ENCODE results near the gene KRTAP12-4.
"Not testable (repeated sequence)": the region's sequence is repeated elsewhere in the genome, so short reads cannot be mapped to it uniquely, and the experiment has no call there.

KRTAP12-4 gene

DNA sequence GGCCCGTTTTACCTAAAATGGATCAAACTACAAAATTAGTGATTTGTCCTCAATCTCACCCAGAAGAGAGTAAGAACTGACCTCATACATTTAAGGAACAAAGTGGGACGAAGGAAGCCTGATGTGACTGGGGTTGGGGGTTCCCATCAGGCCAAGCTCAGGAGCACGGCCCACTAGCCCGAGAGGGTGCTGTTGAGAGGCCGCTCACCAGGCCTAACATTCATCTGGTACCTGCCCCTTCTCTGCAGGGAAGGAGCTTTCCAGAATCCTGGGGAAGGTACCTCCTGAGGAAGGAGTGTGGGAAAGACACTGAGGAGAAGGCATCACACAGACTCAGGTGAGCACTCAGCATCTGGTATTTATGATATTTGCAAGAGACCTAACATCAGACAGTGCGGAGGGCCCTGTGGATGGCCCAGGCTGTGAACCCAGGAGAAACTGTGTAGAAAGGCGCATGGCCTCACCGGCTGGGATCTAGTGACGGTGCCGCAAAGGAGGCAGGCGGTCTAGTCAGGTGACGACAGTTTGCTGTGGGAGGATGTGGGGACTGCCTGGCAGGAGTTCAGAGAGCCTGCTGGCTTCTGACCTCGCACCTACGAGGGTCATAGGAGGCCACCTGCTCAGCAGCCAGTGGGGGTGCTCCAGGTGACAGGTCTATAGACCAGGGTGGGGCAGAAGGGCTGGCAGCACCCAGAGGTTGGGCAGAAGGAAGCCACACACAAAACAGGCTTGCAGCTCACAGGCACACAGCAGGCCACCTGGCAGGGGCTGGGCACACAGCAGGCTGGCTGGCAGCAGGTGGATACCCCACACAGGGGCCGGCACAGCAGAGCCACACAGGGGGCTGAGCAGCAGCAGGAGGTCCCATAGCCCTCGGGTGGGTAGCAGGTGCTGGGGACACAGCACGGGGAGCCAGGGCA is 543 bp downstream of the KRTAP12-4 start:
- DNase-seq: peak; percentile 78 to 84

DNA sequence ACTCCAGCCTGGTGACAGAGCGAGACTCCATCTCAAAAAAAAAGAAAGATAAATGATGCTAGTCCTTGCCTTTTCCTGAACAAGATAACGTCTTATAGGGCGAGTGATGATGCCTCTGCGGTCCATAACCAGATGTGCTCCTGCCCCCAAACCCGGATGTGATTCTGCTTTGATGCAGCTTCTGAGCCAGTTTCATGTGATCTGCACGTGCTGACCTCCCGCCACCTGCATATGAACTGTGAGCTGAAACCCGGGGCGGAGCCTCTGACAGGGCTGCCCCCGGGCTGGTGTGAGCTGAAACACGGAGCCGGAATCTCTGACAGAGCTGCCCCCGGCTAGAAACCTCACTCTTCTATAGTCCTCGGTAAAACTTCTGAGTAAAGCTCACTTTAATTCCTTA is 1.3 kb downstream of the KRTAP12-4 start:
- DNase-seq: peak in 1 of 2 donors; percentile 4

DNA sequence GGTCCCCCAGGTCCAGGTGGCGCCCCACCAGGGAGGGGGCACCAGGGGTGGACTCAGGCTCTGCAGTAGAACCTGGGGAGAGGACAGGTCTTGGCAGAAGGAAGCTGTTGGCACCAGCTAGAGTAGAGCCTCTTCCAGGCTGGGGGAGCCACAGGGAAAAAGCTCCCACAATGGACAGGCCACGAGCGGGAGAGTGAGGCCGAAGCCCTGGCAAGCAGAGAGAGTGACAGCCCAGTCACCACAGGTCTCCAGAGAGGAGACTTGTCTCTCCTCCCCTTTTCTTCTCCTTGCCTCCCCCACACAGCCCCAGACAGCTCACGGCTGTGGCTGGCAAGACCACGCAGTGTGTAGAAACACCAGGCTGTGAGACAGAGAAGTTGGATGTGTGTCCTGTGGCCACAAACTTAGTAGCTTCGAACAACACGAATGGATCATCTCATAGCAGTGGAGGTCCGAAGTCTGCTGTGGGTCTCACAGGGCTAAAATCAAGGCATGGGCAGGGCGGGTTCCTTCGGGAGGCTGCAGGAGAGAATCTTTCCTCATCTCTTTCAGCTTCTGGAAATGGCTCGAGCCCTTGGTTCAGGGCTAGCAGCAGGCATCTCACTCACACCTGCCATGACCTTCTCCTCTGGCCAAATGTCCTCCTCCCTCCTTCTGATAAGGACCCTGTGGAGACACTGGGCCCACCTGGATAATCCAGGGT is 3.3 kb downstream of the KRTAP12-4 start:
- no peak for DNase-seq

DNA sequence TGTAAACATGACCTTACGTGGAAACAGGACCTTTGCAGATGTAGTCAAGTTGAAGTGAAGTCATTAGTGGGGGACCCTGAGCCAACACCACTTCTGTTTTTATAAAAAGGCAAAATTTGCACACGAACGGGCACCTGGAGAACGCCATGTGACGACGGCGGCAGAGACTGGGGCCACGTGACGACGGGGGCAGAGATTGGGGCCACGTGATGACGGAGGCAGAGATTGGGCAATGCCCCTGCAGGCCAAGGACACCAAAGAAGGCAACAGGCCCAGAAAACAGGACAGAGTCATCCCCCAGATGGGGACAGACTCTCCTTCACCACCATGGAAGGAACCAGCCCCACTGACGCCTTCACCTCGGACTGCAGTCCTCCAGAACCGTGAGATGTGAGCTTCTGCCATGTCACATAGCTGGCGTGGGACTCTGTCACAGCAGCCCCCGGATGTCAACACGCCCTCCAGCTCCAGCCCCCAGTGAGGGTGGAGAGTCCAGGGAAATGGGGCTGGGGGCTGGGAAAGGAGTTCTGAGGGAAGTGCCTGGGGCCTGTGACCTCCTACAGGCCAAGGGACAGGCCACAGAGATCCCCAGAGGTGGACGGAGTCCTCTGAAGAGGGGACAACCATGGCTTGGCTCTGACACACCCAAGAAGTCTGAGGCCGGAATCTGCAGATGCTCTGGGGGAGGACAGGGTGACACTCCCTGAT is 4.0 kb downstream of the KRTAP12-4 start:
- DNase-seq: no peak

DNA sequence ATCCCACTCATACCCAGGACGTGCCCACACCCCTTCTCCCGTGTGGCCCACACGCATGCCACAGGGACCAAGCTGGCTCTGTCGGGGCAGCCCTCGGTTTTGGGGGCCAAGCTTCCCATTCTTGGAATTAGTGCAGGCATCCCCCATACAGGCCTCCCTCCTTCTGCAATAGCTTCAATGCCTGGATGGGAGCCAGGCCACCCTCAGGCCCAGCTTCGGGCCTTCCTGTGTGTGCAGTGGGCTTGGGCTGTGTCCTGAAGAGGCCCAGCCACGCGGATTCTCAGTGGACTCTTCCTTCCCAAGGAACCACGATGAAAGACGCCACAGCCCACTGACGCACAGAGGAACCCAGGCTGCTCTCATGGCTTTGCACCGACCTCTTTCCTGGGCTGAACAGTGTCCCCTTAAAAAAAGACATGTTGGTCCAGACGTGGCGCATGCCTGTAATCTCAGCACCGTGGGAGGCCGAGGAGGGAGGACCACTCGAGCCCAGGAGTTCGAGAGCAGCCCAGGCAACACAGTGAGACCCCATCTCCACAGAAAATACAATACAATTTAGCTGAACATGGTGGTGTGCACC is 4.8 kb downstream of the KRTAP12-4 start:
- DNase-seq: no peak

DNA sequence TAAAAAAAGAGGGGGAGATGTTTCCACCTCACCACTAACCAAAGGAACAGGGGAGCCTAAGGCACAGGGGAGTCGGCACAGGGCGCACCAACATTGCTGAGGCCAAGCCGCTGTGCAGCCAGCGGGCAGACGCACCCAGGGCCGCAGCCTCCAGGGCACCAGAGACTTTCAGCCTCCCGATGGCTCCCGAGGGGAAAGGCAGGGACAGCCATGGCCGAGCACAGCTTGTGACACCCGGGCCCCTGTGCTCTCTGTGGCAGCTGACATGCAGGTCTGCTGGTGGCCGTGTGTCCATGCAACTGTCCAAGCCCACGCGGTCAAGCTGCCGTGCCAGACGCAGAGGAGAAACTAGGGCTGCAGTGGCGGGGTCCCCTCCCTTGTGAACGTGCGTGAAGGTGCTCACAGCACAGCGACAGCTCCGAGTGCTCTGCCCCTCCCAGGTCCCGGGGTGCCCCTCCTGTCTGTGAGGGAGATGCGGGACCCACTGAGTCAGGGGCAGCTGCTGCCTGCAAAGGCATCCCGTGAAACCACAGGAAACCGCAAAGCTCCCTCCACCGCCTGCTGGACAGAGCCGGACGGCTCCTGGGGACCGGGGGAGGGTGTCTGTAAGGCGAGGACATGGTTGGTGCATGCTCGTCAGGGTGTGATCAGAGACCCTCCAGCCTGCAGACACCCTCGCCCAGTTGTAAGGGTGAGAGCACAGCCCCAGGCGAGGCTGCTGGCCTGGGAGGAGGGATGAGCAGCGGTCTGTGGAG is 5.7 kb downstream of the KRTAP12-4 start:
- no peak for DNase-seq

DNA sequence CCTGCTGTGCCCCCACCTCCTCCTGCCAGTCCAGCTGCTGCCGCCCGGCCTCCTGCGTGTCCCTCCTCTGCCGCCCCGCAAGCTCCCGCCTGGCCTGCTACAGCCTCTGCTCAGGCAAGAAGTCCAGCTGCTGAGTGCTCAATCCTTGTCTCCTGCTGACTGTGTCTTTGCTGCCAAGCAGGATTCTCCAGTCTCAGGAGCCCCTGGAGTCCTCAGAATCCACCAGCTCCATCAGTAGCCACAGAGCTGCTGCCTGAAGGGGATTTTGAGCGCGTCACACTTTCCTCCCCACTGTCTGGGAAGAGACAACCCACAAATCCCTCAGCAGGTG is 7.3 kb downstream of the KRTAP12-4 start:
- no peak for DNase-seq

DNA sequence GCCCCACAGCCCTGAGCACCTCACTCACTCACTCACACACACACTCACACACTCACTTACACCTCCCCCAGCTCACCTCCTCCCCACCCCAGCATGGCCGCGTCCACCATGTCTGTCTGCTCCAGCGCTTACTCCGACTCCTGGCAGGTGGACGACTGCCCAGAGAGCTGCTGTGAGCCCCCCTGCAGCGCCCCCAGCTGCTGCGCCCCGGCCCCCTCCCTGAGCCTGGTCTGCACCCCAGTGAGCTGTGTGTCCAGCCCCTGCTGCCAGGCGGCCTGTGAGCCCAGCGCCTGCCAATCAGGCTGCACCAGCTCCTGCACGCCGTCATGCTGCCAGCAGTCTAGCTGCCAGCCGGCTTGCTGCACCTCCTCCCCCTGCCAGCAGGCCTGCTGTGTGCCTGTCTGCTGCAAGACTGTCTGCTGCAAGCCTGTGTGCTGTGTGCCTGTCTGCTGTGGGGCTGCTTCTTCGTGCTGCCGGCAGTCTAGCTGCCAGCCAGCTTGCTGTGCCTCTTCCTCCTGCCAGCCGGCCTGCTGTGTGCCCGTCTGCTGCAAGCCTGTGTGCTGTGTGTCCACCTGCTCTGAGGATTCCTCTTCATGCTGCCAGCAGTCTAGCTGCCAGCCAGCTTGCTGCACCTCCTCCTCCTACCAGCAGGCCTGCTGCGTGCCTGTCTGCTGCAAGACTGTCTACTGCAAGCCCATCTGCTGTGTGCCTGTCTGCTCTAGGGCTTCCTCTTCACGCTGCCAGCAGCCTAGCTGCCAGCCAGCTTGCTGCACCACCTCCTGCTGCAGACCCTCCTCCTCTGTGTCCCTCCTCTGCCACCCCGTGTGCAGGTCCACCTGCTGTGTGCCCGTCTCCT is 7.9 kb downstream of the KRTAP12-4 start, which contains the start of gene KRTAP10-11:
KRTAP10-11 (plus strand) TSS at position 49 of the 856 bp plus-strand sequence; CDS start at position 94, 45 bp downstream.
- DNase-seq: not testable (repeated sequence)

DNA sequence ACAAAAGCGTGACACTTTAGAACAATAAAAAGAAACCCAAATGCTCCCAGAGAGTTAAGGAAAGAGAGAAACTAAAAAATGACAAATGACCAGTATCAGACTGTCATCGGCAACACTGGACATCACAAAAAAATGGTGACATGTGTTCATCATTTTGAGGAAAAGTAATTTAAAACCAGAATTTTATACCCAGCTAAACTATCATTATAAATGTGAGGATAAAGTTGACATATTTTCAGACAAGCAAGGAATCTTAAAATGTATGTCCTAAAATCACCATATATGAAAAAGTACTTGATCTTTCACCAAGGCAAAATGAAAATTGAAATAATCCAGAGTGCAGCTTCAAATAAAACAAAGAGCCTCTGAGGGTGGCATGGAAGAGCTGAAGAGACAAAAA is 9.6 kb downstream of the KRTAP12-4 start:
- no peak for DNase-seq

DNA sequence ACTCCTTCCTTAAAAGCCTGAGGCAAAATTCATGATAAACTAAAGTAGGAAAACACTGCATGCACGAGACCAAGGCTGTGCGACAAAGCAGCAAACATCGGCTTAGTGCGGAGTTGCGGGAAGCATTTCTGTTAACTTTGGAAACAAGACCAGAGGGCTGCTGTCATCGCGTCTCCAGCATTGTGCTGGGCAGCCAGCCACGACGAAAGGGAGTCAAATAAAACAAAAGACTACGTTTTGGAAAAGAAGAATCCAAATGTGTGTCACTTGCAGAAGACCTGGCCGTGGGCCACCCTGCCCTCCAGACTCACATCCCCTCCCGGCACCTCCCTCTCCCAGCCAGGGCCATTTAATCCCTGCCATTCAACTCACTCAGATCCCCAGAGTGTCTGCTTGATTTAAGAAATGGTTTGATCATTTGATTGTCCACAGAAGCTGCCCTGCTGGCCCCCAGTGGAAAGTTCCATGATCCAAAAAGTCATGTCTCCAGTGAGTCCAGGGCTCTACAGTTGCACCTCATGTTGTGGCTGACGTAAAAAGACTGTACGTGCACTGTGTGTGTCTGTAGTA is 10.6 kb downstream of the KRTAP12-4 start:
- DNase-seq: no peak

DNA sequence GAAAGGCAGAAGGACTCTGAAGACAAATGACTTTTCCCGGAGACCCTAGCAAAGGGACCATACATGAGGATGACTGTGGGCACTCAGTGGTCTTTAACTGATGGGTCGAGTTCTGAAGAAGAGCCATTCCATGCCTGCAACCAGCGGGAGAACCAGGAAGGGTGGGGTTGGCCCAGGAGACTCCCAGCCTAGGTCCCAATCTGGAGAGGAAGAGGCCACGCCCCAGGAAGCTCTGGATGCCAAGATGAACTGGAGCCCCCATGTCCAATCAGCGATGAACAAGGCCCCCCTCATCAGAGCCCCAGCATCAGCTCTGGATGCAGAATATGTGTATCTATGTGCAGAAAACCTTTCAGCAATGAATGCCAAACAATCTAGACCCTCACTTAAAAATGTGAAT is 13.7 kb downstream of the KRTAP12-4 start:
- no peak for DNase-seq

DNA sequence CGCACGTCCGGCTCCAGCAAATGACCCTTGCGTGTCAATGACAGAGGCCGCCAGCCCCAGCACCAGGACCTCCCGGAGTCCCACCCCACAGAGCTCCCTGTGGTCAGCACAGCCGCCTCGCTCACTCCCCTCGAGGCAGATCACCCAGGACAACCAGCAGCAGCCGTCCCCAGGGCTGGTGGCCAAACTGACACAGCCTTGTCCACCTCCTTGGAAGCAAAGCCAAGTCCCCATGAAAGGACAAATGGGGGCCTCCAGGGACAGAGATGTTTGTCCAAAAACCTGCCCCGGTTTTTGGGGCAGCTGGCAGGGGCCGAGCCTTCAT is 15.2 kb downstream of the KRTAP12-4 start:
- DNase-seq: no peak

DNA sequence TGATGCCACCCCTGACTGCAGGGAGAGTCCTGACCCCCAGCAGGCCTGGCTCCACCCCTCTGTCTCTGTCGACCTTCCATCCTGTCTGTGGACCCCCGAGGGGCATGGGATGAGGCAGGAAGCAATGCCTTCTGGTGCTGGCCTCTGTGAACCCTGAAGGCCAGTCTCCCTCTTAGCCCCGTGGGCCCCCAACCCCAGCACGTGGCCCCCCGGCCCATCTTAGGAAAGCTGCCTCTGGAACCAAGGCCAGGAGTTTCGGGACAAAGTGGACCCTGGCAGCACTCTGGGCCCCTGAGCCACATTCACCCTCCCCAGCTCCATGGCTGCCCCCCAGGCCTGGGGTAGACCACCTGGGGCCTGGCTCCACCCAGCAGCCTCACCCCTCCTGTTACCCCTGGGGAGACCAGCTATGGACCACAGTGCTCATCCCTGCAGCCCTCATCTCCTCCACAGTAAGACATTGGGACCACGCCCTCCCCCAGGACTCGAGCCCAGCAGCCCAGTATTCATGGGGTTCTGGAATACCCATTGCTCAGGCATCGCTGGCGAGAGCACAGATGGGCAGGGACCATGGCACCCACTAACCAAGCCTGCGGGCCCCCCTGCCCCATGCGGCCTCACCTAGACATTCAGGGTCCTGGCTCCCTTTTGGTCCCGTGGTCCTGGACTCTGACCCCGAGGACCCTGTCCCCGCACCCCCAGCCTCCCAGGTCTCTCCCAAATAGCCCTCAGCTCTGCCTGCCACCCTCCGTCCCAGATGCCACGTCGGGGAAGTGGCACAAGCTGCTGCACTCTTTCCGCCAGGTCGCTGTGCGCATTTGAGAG is 15.7 kb downstream of the KRTAP12-4 start:
- not testable (repeated sequence) for DNase-seq

DNA sequence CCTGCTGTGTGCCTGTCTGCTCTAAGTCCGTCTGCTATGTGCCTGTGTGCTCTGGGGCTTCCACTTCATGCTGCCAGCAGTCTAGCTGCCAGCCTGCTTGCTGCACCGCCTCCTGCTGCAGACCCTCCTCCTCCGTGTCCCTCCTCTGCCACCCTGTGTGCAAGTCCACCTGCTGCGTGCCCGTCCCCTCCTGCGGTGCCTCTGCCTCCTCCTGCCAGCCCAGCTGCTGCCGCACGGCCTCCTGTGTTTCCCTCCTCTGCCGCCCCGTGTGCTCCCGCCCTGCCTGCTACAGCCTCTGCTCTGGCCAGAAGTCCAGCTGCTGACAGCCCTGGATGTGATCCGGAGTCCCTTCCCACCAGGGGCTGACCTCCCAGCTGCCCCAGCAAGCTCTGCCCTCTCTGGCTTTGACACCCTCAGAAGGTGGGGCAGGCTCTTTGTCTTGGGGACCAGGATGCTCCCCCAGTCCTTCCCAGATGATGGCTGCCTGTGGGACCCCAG is 16.6 kb downstream of the KRTAP12-4 start:
- not testable (repeated sequence) for DNase-seq

DNA sequence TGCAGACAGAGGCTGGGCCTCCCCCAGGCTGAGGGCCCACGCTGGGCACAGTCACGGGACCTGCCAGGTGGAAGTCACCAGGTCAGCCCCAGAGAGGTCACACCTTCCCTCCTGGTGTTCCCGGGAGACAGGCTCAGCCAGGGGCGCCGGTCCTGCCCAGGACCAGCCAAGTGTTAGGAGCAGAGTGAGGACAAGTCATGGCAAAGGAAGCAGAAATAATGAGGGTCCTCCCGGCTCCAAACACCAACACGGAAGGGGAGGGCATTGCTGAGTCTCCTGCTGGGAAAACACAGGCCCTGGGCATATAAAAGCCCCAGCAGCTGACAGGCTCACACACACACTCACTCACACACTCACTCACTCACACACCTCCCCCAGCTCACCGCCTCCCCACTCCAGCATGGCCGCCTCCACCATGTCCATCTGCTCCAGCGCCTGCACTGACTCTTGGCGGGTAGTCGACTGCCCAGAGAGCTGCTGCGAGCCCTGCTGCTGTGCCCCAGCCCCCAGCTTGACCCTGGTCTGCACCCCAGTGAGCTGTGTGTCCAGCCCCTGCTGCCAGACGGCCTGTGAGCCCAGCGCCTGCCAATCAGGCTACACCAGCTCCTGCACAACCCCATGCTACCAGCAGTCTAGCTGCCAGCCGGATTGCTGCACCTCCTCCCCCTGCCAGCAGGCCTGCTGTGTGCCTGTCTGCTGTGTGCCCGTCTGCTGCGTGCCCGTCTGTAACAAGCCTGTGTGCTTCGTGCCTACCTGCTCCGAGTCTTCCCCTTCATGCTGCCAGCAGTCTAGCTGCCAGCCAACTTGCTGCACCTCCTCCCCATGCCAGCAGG is 17.2 kb downstream of the KRTAP12-4 start, which contains the start of gene KRTAP10-10:
KRTAP10-10 (plus strand) TSS at position 339 of the 833 bp plus-strand sequence; CDS start at position 401, 62 bp downstream.
- DNase-seq: no peak

DNA sequence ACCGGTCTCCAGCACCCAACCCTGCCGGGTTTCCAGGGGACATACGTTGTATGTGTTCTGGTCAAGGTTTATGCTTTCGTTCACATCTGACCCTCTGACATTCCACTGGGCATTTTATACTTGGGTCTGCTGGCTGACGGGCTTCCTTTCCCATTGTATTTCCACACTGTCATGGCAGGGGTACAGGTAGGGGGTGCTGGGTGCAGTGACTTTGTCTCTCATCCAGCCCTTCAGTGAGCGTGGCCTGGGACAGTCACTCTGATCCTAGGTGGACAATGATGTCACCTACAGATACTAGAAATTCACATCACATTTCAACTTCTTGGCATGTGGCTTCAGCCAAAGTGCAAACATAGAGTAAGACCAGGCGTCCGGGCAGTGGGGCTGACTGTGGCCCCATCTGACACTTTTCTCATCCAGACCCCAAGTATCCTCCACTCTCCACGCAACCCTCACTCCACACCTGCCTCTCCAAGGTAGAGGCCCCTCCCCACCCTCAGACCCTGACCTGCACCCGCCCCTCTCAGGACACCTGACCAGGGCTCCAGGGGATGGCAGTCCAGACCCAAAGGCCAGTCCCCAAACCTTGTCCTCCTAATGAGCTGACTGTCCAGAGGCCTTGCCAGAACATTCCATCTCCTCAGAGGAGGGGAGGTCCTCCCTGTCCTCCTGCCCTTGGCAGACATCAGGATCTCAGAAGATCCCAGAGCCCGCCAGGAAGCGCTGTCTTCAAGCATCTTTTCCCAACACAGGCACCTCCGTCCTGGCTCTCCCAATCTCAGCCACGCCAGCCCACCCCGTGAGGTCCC is 18.0 kb downstream of the KRTAP12-4 start:
- DNase-seq: no peak

DNA sequence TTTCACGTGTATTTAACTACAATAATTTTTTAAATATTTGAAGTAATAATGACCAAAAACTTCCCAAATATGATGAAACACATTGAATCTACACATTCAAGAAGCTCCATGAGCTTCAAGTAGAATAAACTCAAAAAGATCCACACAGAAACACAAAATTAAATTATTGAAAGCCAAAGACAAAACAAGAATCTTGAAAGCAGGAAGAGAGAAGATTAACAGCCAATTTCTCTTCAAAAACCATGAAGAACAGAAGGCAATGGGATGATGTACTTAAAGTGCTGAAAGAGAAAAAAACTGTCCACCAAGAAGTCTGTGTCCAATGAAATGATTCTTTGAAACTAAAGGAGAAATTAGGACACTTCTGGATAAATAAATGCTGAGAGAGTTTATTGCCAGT is 22.4 kb downstream of the KRTAP12-4 start:
- DNase-seq: no peak

DNA sequence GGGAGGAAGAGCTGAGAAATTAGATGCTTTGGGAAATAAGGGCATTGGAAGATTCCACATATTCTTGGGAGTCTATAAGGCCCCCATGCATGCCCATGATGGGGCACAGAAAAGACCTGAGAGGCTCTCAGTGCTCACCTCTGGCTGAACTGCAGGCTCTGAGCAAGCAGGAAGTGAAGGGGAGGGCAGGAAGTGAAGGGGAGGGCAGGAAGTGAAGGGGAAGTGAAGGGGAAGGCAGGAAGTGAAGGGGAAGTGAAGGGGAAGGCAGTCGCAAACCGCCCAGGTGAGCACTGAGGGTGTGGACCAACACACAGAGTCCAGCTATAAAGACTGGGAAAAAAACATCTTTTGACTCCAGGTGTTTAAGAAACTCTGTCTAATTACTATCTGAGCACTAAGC is 24.0 kb downstream of the KRTAP12-4 start:
- peak in 1 of 2 donors; percentile 13 for DNase-seq
